HCT116 (cell line): ENCODE measurements around the gene PLA2G15.

Experiments used
- ATF3 ChIP-seq: IDR thresholded peaks from 2 replicates; pipeline ENCODE4 v1.6.1; 2012
- CEBPB ChIP-seq: IDR thresholded peaks from 2 replicates; pipeline ENCODE4 v1.6.1; 2012; ENCODE audit warnings: low read depth
- CTCF ChIP-seq, 3 experiments: fragments of 200-600 bp in 1 of 3; sonication (generic) in 1 of 3; IDR thresholded peaks in 2 of 3; conservative IDR thresholded peaks in 1 of 3; 2 replicates each; pipeline ENCODE4 v1.5.1; 2012 to 2017; ENCODE audit warnings: low read depth in 2 of 3, low read length in 2 of 3, antibody characterized with exemption in 1 of 3, borderline replicate concordance in 1 of 3, control low read depth in 1 of 3, mild to moderate bottlenecking in 1 of 3, mixed read lengths in 1 of 3, mixed run types in 1 of 3, moderate library complexity in 1 of 3; ENCODE audit not compliant: insufficient read depth in 1 of 3
- EGR1 ChIP-seq: IDR thresholded peaks from 2 replicates; pipeline ENCODE4 v1.6.1; 2012; ENCODE audit warnings: low read depth
- EZH2 ChIP-seq: fragments of 200-600 bp; sonication (generic); IDR thresholded peaks from 2 replicates; pipeline ENCODE4 v1.6.1; 2017; ENCODE audit warnings: antibody characterized with exemption, mixed run types
- EZH2phosphoT487 ChIP-seq: fragments of 200-600 bp; IDR thresholded peaks from 2 replicates; pipeline ENCODE4 v1.6.1; 2018; ENCODE audit warnings: antibody characterized with exemption, borderline replicate concordance
- MAX ChIP-seq: IDR thresholded peaks from 2 replicates; pipeline ENCODE4 v1.6.1; 2012
- POLR2A ChIP-seq: IDR thresholded peaks from 2 replicates; pipeline ENCODE4 v1.7.0; 2011; ENCODE audit warnings: borderline replicate concordance; ENCODE audit not compliant: insufficient read depth, insufficient read length; ENCODE audit errors: extremely low read depth
- POLR2AphosphoS5 ChIP-seq: IDR thresholded peaks from 2 replicates; pipeline ENCODE4 v1.6.1; 2011; ENCODE audit warnings: mild to moderate bottlenecking, low read depth, low read length, moderate library complexity
- RAD21 ChIP-seq: IDR thresholded peaks from 2 replicates; pipeline ENCODE4 v1.6.1; 2012; ENCODE audit warnings: low read depth, mild to moderate bottlenecking
- REST ChIP-seq: IDR thresholded peaks from 2 replicates; pipeline ENCODE4 v1.6.1; 2012; ENCODE audit warnings: low read depth
- ZNF274 ChIP-seq: fragments of 200-500 bp; sonication (Bioruptor generic); IDR thresholded peaks from 2 replicates; pipeline ENCODE4 v1.6.1; 2014; ENCODE audit warnings: mild to moderate bottlenecking, low read depth, low read length, inconsistent platforms

GRCh38 chr16:68259007-68259825 is 14.0 kb downstream of the PLA2G15 start:
- TF ChIP-seq CTCF (IDR thresholded peaks at IDR 0.05 in 2 of 3, conservative IDR thresholded peaks at IDR 0.05 in 1 of 3; ENCODE audit: borderline replicate concordance in 1 of 3, insufficient read depth in 1 of 3, low read depth in 2 of 3, low read length in 2 of 3) (no peak), POLR2A (no peak), RAD21 (no peak), EZH2 (no peak), REST (no peak), EGR1 (no peak), POLR2AphosphoS5 (no peak), EZH2phosphoT487 (no peak), CEBPB (no peak), ATF3 (no peak), ZNF274 (no peak), MAX (no peak)
